SU-DHL-6 (cell line): Measurements from ENCODE around the gene TANC1.

Experiments
- CTCF ChIP-seq: fragments of 200-600 bp; sonication (generic); IDR thresholded peaks from one replicate; pipeline ENCODE4 v1.5.1; 2017; ENCODE audit warnings: antibody characterized with exemption, mild to moderate bottlenecking, low read length, moderate library complexity; ENCODE audit not compliant: insufficient read depth, poor library complexity, severe bottlenecking
- EZH2phosphoT487 ChIP-seq: fragments of 200-600 bp; sonication (generic), shearing (Covaris generic); conservative IDR thresholded peaks from 2 replicates; pipeline ENCODE4 v1.6.1; 2018; ENCODE audit warnings: mild to moderate bottlenecking, antibody characterized with exemption, low read length, moderate library complexity, mixed read lengths

- no peak for TF ChIP-seq CTCF
- no peak for TF ChIP-seq EZH2phosphoT487
Observed at GRCh38 chr2:159066541-159067156, 98.2 kb downstream of the TANC1 start.
